GM18507 (cell line): ENCODE data around the gene ZNF69.
"Not testable (repeated sequence)": the region's sequence is repeated elsewhere in the genome, so short reads cannot be mapped to it uniquely, and the experiment has no call there.

Experiments used
- DNase-seq: peaks from one replicate; pipeline ENCODE4 v3.0.0; 2011; ENCODE audit warnings: low read depth; ENCODE audit not compliant: insufficient read length; ENCODE audit errors: extremely low spot score
- FAIRE-seq: peaks from 2 replicates; lab custom pipeline; 2011; peaks lifted over from hg19 to GRCh38; lab: Jason Lieb, UNC

Gene ZNF69

GRCh38 chr19:11889901-11890300 is 2.3 kb downstream of the ZNF69 start:
- not testable (repeated sequence) for FAIRE-seq, DNase-seq

- no peak for FAIRE-seq
- DNase-seq = no peak
Measured at GRCh38 chr19:11890634-11891033, 3.1 kb downstream of the ZNF69 start.

- DNase-seq = no peak
- FAIRE-seq = no peak
Measured at GRCh38 chr19:11894851-11895250, 7.3 kb downstream of the ZNF69 start.

- FAIRE-seq = no peak
- DNase-seq = no peak
Measured at GRCh38 chr19:11902228-11902627, 14.6 kb downstream of the ZNF69 start.

GRCh38 chr19:11905928-11906327 is 18.3 kb downstream of the ZNF69 start:
- FAIRE-seq (no peak), DNase-seq (no peak)

GRCh38 chr19:11911937-11912336 is 24.4 kb downstream of the ZNF69 start:
- DNase-seq, FAIRE-seq: not testable (repeated sequence)

- not testable (repeated sequence) for DNase-seq, FAIRE-seq
Measured at GRCh38 chr19:11914417-11915051, 27.0 kb downstream of the ZNF69 start.

- FAIRE-seq (no peak), DNase-seq (no peak)
Measured at GRCh38 chr19:11921852-11922495, 34.4 kb downstream of the ZNF69 start.

- DNase-seq = peak; percentile 69
- peak; percentile 95 for FAIRE-seq
Measured at GRCh38 chr19:11924886-11925650, 37.5 kb downstream of the ZNF69 start, which contains the start of gene ZNF700. Gene ZNF700, plus strand, starts transcription at chr19:11925107. Its CDS starts 104 bp downstream, at chr19:11925211.

GRCh38 chr19:11925651-11926187 is 38.1 kb downstream of the ZNF69 start:
- not testable (repeated sequence) for DNase-seq

GRCh38 chr19:11927227-11927626 is 39.6 kb downstream of the ZNF69 start:
- FAIRE-seq (no peak), DNase-seq (no peak)

More at GRCh38 chr19:11925651-11926187, 38.1 kb downstream of the ZNF69 start:
- peak; percentile 75 for FAIRE-seq

- no peak for FAIRE-seq
- DNase-seq = no peak
Measured at GRCh38 chr19:11931051-11931450, 43.5 kb downstream of the ZNF69 start.

GRCh38 chr19:11931513-11931912 is 43.9 kb downstream of the ZNF69 start:
- DNase-seq (no peak), FAIRE-seq (no peak)

GRCh38 chr19:11935829-11936228 is 48.2 kb downstream of the ZNF69 start:
- FAIRE-seq, DNase-seq: not testable (repeated sequence)

GRCh38 chr19:11938383-11938782 is 50.8 kb downstream of the ZNF69 start:
- FAIRE-seq, DNase-seq: not testable (repeated sequence)

- DNase-seq, FAIRE-seq: not testable (repeated sequence)
Measured at GRCh38 chr19:11941361-11941887, 53.8 kb downstream of the ZNF69 start.

GRCh38 chr19:11942008-11942842 is 54.6 kb downstream of the ZNF69 start:
- FAIRE-seq (no peak), DNase-seq (no peak)

GRCh38 chr19:11942843-11943108 is 55.2 kb downstream of the ZNF69 start:
- DNase-seq = no peak

GRCh38 chr19:11944656-11945055 is 57.1 kb downstream of the ZNF69 start:
- FAIRE-seq (no peak), DNase-seq (no peak)

More at GRCh38 chr19:11942843-11943108, 55.2 kb downstream of the ZNF69 start:
- FAIRE-seq = no peak
